ENCODE results near the gene TULP4. TPM values are rescaled to one million over a fixed set of nuclear protein-coding genes. Genes with fewer than 3 reads are reported as not detected.

Gene TULP4
- total RNA-seq, 1 donor from 2014 or later, result 252 TPM

- Histone ChIP-seq H3F3A (ENCODE audit: low read depth) (no peaks in the 10 kb centered on the region), H3K79me2 (ENCODE audit: low read depth) (peaks cover 74% of the 10 kb centered on the region), H3K9ac (no peak overlapping the region), H3K27ac (no peak overlapping the region), H3K4me3 (no peak overlapping the region), H4K20me1 (ENCODE audit: low read depth) (peaks cover 2% of the 10 kb centered on the region), H3K9me3 (ENCODE audit: low read depth) (no peaks in the 10 kb centered on the region), H3K27me3 (no peaks in the 10 kb centered on the region), H2AFZ (replicated peaks) (no peak overlapping the region), H3K4me2 (no peak overlapping the region), H3K36me3 (no peaks in the 10 kb centered on the region), H3K4me1 (no peaks in the 10 kb centered on the region)
- Mint-ChIP-seq H3K4me1 (peaks cover 2% of the 10 kb centered on the region), H3K27me3 (ENCODE audit: insufficient read depth, low read depth) (peaks cover 2% of the 10 kb centered on the region), H3K9me3 (peaks cover 9% of the 10 kb centered on the region), H3K36me3 (peaks cover 44% of the 10 kb centered on the region), H3K27ac (no peak overlapping the region), H3K4me3 (no peak overlapping the region)
- no peak for TF ChIP-seq EZH2 (IDR thresholded peaks at IDR 0.05)
- no peak for TF ChIP-seq EZH2phosphoT487 (IDR thresholded peaks at IDR 0.05)
- no peak for TF ChIP-seq CTCF (IDR thresholded peaks at IDR 0.05)
- DNase-seq (ENCODE audit: low spot score), result no peak
Observed at GRCh38 chr6:158270389-158271127, 41.7 kb upstream of the TULP4 start.

- Histone ChIP-seq H3K4me2 (no peak overlapping the region), H3K4me1 (no peaks in the 10 kb centered on the region), H4K20me1 (ENCODE audit: low read depth) (peaks cover 2% of the 10 kb centered on the region), H3K27me3 (no peaks in the 10 kb centered on the region), H3K9me3 (ENCODE audit: low read depth) (no peaks in the 10 kb centered on the region), H3K79me2 (ENCODE audit: low read depth) (peaks cover 68% of the 10 kb centered on the region), H3F3A (ENCODE audit: low read depth) (no peaks in the 10 kb centered on the region), H3K4me3 (no peak overlapping the region), H3K27ac (no peak overlapping the region), H3K36me3 (no peaks in the 10 kb centered on the region), H2AFZ (replicated peaks) (no peak overlapping the region), H3K9ac (no peak overlapping the region)
- Mint-ChIP-seq H3K4me1 (peaks cover 2% of the 10 kb centered on the region), H3K36me3 (peaks cover 36% of the 10 kb centered on the region), H3K27me3 (ENCODE audit: insufficient read depth, low read depth) (peaks cover 2% of the 10 kb centered on the region), H3K9me3 (peaks cover 9% of the 10 kb centered on the region), H3K27ac (no peak overlapping the region), H3K4me3 (no peak overlapping the region)
- TF ChIP-seq EZH2phosphoT487 (IDR thresholded peaks at IDR 0.05) (no peak), CTCF (IDR thresholded peaks at IDR 0.05) (no peak), EZH2 (IDR thresholded peaks at IDR 0.05) (no peak)
- DNase-seq (ENCODE audit: low spot score), result no peak
Observed at GRCh38 chr6:158272324-158272723, 39.9 kb upstream of the TULP4 start.

- peaks cover 13% of the 10 kb centered on the region for H3F3A ChIP-seq (ENCODE audit: low read depth)
- H3K27me3 ChIP-seq, result no peaks in the 10 kb centered on the region
- no peak overlapping the region for H3K9ac ChIP-seq
- Mint-ChIP-seq H3K9me3 (peaks cover 9% of the 10 kb centered on the region), H3K36me3 (peaks cover 27% of the 10 kb centered on the region), H3K27ac (no peak overlapping the region), H3K4me3 (no peak overlapping the region), H3K4me1 (peaks cover 2% of the 10 kb centered on the region), H3K27me3 (ENCODE audit: insufficient read depth, low read depth) (peaks cover 2% of the 10 kb centered on the region)
- H3K27ac ChIP-seq, result no peak overlapping the region
- no peak overlapping the region for H3K4me3 ChIP-seq
- TF ChIP-seq EZH2 (IDR thresholded peaks at IDR 0.05) (no peak), EZH2phosphoT487 (IDR thresholded peaks at IDR 0.05) (no peak), CTCF (IDR thresholded peaks at IDR 0.05) (no peak)
- no peak for DNase-seq (ENCODE audit: low spot score)
- no peaks in the 10 kb centered on the region for H4K20me1 ChIP-seq (ENCODE audit: low read depth)
- no peak overlapping the region for H3K4me2 ChIP-seq
- H2AFZ ChIP-seq (replicated peaks), result no peak overlapping the region
- H3K36me3 ChIP-seq, result no peaks in the 10 kb centered on the region
- H3K4me1 ChIP-seq, result peaks cover 9% of the 10 kb centered on the region
- peaks cover 84% of the 10 kb centered on the region for H3K79me2 ChIP-seq (ENCODE audit: low read depth)
- H3K9me3 ChIP-seq (ENCODE audit: low read depth), result no peaks in the 10 kb centered on the region
Observed at GRCh38 chr6:158278004-158278403, 34.3 kb upstream of the TULP4 start.

Data from neural progenitor cell (in vitro differentiated cells).